Natural killer cell (primary cell): Measurements from ENCODE around the gene CCKAR. TPM values are rescaled to one million over a fixed set of nuclear protein-coding genes. Genes with fewer than 3 reads are reported as not detected.

Source experiments
- ATAC-seq, 3 donors: fragments of 150-1000 bp in 2 of 3; fragments of 200-7000 bp in 1 of 3; cut with Tn5 transposase; 1 replicate in 1 of 3; 2 replicates in 2 of 3; pipeline ENCODE4 v1.10.0; 2021; ENCODE audit warnings: mild to moderate bottlenecking in 2 of 3, moderate library complexity in 2 of 3
- DNase-seq, 2 donors: peaks; one replicate each; pipeline versions ENCODE4 v3.0.0 to v3.0.0-alpha.2; 2013 to 2021; ENCODE audit warnings: mixed read lengths in 1 of 2
- H3K27ac ChIP-seq: one replicate; pipeline ENCODE4 v1.5.1; 2013; ENCODE audit warnings: mild to moderate bottlenecking, low read length
- H3K27me3 ChIP-seq: one replicate; pipeline ENCODE4 v1.6.1; 2013; ENCODE audit warnings: low read length; ENCODE audit not compliant: control insufficient read depth, insufficient read depth
- H3K36me3 ChIP-seq: one replicate; pipeline ENCODE4 v1.6.1; 2013; ENCODE audit warnings: low read length; ENCODE audit not compliant: control insufficient read depth, insufficient read depth
- H3K4me1 ChIP-seq: one replicate; pipeline ENCODE4 v1.6.1; 2013; ENCODE audit warnings: low read length; ENCODE audit not compliant: control insufficient read depth, insufficient read depth
- H3K4me3 ChIP-seq: one replicate; pipeline ENCODE4 v1.5.1; 2013; ENCODE audit warnings: low read length
- H3K9me3 ChIP-seq: one replicate; pipeline ENCODE4 v1.6.1; 2013; ENCODE audit warnings: low read length; ENCODE audit not compliant: control insufficient read depth, insufficient read depth
- H3K27ac Mint-ChIP-seq, 2 donors: one replicate each; pipeline ENCODE4 v1.8.0; 2022; ENCODE audit warnings: mild to moderate bottlenecking in 2 of 2, mixed read lengths in 2 of 2, moderate library complexity in 1 of 2
- H3K27me3 Mint-ChIP-seq, 2 donors: one replicate each; pipeline ENCODE4 v1.8.0; 2022; ENCODE audit warnings: low read depth in 2 of 2, mixed read lengths in 2 of 2
- H3K36me3 Mint-ChIP-seq: one replicate; pipeline ENCODE4 v1.8.0; 2022; ENCODE audit warnings: mixed read lengths
- H3K4me1 Mint-ChIP-seq, 2 donors: one replicate each; pipeline ENCODE4 v1.8.0; 2022; ENCODE audit warnings: mixed read lengths in 2 of 2
- H3K4me3 Mint-ChIP-seq: one replicate; pipeline ENCODE4 v1.8.0; 2022; ENCODE audit warnings: mild to moderate bottlenecking, moderate library complexity, mixed read lengths
- H3K9me3 Mint-ChIP-seq, 2 donors: one replicate each; pipeline ENCODE4 v1.8.0; 2022; ENCODE audit warnings: mixed read lengths in 2 of 2
- WGBS: methylation state at CpG from one replicate; pipeline ENCODE4 v1.1.7; 2013; ENCODE audit warnings: missing lambda C conversion rate; ENCODE audit not compliant: insufficient coverage; 5-methylcytosine and 5-hydroxymethylcytosine counted together
- intact Hi-C: fragments of 100-400 bp; cut with micrococcal nuclease; formaldehyde crosslinking; loops from one replicate; pipeline ENCODE4 v1.14.2; 2022
- total RNA-seq, 4 donors: library from RNA; stranded (reverse); fragments of 120-200 nt in 1 of 4; gene quantifications; one replicate each; pipeline versions ENCODE4 v1.2.3 to v1.2.4, GENCODE V29; 2013 to 2022
- TF ChIP-seq, protein P1 (sequence below): fragments of 200-600 bp; IDR thresholded peaks from one replicate; pipeline ENCODE4 v1.8.0; 2022; ENCODE audit warnings: antibody characterized with exemption

The CCKAR gene
- total RNA-seq, 3 donors from 2014 or later (not counting 1 experiment from before 2014, with no cell fraction given), result not detected

DNA sequence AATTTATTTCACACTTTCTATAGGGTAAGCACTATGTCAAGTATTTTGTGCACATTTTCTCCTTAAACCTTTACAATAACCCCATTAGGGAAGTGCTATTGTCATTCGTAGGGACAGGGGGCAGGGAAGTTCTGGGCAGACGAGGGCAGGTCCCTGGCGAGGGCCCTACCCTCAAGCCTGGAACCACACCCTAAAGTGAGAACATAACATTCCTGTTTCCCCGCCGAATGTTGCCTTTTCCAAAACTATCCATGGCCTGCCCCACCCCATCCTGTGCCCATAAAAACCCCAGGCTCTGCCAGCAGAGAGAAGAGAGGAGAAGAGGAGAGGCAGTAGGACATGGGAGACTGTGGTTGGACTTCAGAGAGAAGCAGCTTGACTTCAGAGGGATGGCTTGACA lies 39.8 kb upstream of the CCKAR start:
- Mint-ChIP-seq H3K27ac (no peak overlapping the region), H3K27me3 (peaks cover 2% of the 10 kb centered on the region in 2 donors), H3K9me3 (no peaks in the 10 kb centered on the region), H3K4me1 (no peaks in the 10 kb centered on the region), H3K36me3 (no peaks in the 10 kb centered on the region), H3K4me3 (no peak overlapping the region)
- TF ChIP-seq, protein P1, sequence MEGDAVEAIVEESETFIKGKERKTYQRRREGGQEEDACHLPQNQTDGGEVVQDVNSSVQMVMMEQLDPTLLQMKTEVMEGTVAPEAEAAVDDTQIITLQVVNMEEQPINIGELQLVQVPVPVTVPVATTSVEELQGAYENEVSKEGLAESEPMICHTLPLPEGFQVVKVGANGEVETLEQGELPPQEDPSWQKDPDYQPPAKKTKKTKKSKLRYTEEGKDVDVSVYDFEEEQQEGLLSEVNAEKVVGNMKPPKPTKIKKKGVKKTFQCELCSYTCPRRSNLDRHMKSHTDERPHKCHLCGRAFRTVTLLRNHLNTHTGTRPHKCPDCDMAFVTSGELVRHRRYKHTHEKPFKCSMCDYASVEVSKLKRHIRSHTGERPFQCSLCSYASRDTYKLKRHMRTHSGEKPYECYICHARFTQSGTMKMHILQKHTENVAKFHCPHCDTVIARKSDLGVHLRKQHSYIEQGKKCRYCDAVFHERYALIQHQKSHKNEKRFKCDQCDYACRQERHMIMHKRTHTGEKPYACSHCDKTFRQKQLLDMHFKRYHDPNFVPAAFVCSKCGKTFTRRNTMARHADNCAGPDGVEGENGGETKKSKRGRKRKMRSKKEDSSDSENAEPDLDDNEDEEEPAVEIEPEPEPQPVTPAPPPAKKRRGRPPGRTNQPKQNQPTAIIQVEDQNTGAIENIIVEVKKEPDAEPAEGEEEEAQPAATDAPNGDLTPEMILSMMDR, result no peak
- no peaks in the 10 kb centered on the region for H3K9me3 ChIP-seq
- no peak overlapping the region for H3K4me3 ChIP-seq
- 84% methylated on average over 3 of the region's 5 CpGs for WGBS
- DNase-seq (no peak), ATAC-seq (no peak)
- no peak overlapping the region for H3K27ac ChIP-seq
- intact Hi-C loops, result no loop called here
- H3K36me3 ChIP-seq, result no peaks in the 10 kb centered on the region
- H3K4me1 ChIP-seq, result no peaks in the 10 kb centered on the region
- no peaks in the 10 kb centered on the region for H3K27me3 ChIP-seq

- DNase-seq (no peak), ATAC-seq (no peak)
- Histone ChIP-seq H3K4me3 (no peak overlapping the region), H3K27ac (no peak overlapping the region), H3K9me3 (no peaks in the 10 kb centered on the region), H3K4me1 (no peaks in the 10 kb centered on the region), H3K27me3 (no peaks in the 10 kb centered on the region), H3K36me3 (no peaks in the 10 kb centered on the region)
- Mint-ChIP-seq H3K36me3 (no peaks in the 10 kb centered on the region), H3K27ac (no peak overlapping the region), H3K4me3 (no peak overlapping the region), H3K4me1 (no peaks in the 10 kb centered on the region), H3K9me3 (no peaks in the 10 kb centered on the region), H3K27me3 (peaks cover 0 to 2% of the 10 kb centered on the region in 2 donors)
- TF ChIP-seq, protein P1, result no peak
- WGBS, result 77% methylated on average over 5 of the region's 5 CpGs
- intact Hi-C loops, result no loop called here
These were observed 39.2 kb upstream of the CCKAR start for GRCh38 chr4:26529479-26529878.

GRCh38 chr4:26525771-26526150 lies 35.5 kb upstream of the CCKAR start:
- no peaks in the 10 kb centered on the region for H3K9me3 ChIP-seq
- no peaks in the 10 kb centered on the region for H3K4me1 ChIP-seq
- ATAC-seq (no peak), DNase-seq (no peak)
- Mint-ChIP-seq H3K9me3 (no peaks in the 10 kb centered on the region), H3K36me3 (no peaks in the 10 kb centered on the region), H3K27me3 (peaks cover 10 to 11% of the 10 kb centered on the region in 2 donors), H3K27ac (no peak overlapping the region), H3K4me1 (no peaks in the 10 kb centered on the region), H3K4me3 (no peak overlapping the region)
- WGBS, result 88% methylated on average over 3 of the region's 4 CpGs
- H3K27me3 ChIP-seq, result no peaks in the 10 kb centered on the region
- no peak overlapping the region for H3K4me3 ChIP-seq
- intact Hi-C loops, result no loop called here
- TF ChIP-seq, protein P1, result no peak
- H3K36me3 ChIP-seq, result no peaks in the 10 kb centered on the region
- no peak overlapping the region for H3K27ac ChIP-seq

- H3K9me3 ChIP-seq, result no peaks in the 10 kb centered on the region
These were observed 35.0 kb upstream of the CCKAR start for GRCh38 chr4:26525136-26525770.

More at GRCh38 chr4:26525136-26525770, 35.0 kb upstream of the CCKAR start:
- H3K4me3 Mint-ChIP-seq, result no peak overlapping the region
- DNase-seq, result no peak
- 100% methylated on average over 3 of the region's 3 CpGs for WGBS
- peaks cover 11 to 13% of the 10 kb centered on the region in 2 donors for H3K27me3 Mint-ChIP-seq
- Histone ChIP-seq H3K4me3 (no peak overlapping the region), H3K27ac (no peak overlapping the region), H3K36me3 (no peaks in the 10 kb centered on the region), H3K4me1 (no peaks in the 10 kb centered on the region), H3K27me3 (no peaks in the 10 kb centered on the region)
- TF ChIP-seq, protein P1, result no peak
- no peaks in the 10 kb centered on the region for H3K4me1 Mint-ChIP-seq
- no peaks in the 10 kb centered on the region for H3K36me3 Mint-ChIP-seq
- H3K9me3 Mint-ChIP-seq, result no peaks in the 10 kb centered on the region
- no peak for ATAC-seq
- H3K27ac Mint-ChIP-seq, result no peak overlapping the region
- intact Hi-C loops, result no loop called here
